ENCODE results near the gene NFATC1. TPM values are rescaled to one million over a fixed set of nuclear protein-coding genes. Genes with fewer than 3 reads are reported as not detected.

The NFATC1 gene
- total RNA-seq, 1 donor from 2014 or later: 16.1 TPM

DNA sequence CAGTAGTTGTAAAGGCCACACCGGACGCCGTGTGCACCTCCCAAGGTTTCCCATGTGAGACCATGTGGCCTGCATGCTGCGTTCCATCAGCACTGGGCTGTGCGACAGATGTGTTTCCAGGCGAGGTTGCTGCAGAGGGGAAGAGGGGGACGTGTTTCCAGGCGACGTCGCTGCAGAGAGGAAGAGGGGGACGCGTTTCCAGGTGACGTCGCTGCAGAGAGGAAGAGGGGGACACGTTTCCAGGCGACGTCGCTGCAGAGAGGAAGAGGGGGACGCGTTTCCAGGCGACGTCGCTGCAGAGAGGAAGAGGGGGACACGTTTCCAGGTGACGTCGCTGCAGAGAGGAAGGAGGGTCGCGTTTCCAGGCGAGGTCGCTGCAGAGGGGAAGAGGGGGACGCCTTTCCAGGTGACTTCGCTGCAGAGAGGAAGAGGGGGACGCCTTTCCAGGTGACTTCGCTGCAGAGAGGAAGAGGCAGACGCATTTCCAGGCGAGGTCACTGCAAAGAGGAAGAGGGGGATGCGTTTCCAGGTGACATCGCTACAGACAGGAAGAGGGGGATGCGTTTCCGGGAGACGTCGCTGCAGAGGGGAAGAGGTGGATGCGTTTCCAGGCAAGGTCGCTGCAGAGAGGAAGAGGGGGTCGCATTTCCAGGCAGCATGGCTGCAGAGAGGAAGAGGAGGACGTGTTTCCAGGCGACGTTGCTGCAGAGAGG is 24.5 kb downstream of the NFATC1 start:
- DNase-seq (ENCODE audit: extremely low read depth, low read depth, low spot score): no peak

DNA sequence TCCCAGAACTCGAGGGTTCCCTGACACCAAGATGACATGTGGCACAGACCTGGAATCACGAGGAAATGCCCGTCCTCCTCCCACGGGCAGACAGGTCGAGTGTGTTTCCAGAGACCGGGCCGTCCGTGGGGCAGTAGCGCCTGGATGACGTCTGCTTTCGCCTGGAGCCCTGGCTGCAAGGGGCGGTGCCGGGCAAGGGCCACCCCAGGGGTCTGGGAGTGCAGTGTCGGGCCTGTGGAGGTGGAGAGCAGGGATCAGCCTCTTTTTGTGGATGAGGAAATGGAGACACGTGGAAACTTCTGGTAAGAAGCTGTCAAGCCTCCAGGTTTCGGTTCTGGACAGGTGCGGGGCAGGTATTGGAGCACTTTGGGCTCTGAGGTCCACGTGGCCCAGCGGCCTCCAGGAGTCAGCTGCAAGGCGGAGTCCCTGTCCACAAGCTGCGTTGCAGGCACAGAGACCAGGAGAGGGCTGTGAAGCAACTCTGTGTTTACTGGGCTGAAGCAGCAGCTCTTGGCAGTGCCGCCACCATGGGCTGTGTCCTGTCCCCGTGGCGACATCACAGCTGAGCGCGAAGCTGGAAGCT is 25.6 kb downstream of the NFATC1 start:
- no peak for DNase-seq (ENCODE audit: extremely low read depth, low read depth, low spot score)

DNA sequence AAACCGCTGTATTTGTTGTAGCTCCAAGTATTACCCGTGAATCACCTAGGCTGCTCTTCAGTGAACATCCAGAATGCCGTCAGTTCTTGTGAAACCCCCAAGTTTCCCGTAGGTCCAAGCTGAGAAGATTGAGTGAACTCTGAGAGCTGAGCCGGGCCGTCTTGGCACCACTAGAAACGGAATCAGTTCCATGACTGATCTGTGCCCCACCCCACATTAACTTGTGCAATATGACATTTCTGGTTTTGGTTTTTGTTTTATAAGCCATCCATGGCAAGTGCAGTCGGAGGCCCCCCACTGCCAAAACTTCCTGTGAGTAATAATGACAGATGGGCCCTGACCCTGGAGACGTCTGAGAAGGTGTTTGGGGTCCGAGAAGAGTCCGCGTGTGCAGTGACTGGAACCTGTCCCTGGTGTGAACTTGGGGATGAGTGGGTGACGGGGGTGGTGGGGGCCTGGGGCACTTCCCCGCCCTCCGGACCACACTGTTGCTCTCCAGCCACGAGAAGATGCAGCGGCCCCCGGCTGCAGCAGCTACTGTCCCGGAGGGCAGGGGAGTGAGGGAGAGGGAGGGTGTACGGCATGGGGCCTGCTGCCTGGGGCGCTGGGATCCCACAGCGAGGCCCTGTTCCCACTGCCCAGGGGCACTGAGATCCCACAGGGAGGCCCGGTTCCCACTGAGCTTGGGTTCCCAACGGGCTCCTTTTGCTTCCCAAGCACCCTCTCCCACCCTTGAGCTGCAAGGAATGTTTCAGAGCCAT is 26.5 kb downstream of the NFATC1 start:
- DNase-seq (ENCODE audit: extremely low read depth, low read depth, low spot score): no peak

DNA sequence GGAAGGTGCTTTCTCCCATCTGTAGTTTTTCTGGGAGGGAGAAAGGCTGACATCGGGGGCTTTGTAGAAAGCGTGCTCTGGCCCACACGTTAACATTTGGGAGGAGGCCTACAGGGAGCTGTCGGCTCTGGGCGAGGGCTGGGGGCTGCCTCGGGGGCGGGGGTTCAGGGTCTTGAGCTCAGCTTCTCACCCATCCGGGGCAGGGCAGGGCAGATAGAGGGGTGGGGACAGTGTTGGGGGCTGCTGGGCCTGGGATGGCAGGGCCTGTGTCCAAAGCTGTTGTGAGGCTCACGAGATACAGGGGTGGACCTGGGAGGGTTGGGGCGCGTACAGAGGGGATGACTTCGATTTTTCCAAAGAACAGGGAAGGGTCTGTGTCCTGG is 27.0 kb downstream of the NFATC1 start:
- no peak for DNase-seq (ENCODE audit: extremely low read depth, low read depth, low spot score)

DNA sequence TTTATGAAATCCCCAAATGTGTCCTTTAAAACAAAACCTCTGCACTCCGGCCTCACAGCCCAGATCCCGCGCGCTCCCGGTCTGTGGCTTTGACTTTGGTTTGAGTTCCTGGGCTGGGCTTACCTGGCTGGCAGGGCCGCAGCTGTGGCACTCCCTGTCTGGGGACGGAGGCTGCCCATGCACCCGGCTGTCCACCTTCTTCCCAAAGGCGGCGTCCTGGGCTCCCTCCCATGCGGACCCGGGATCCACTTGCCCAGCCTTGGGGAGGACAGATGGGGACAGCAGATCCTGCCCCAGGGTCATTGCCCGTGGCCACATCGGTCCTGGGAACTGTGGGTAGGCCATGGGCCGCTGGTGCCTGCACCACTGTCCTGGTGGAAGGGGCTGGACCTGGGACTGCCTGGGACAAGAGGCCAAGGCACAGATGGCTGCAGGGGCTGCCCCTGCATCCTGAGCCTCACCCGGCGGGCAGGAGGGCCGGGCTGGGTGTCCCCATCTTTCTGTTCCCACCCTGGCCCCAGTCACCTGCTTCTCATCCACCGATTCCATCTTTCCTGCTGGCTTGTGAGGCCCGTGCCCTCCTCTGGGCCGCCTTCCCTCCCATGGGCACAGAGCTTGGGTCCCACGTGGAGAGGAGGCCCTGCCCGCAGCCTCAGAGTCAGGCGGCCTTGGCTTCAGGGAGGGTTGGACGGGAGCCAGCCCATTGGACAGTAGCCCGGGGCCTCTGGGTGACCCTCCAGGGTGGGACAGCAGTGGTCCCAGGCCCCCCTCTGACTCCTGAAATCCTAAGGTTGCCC is 27.7 kb downstream of the NFATC1 start:
- DNase-seq (ENCODE audit: extremely low read depth, low read depth, low spot score): no peak

DNA sequence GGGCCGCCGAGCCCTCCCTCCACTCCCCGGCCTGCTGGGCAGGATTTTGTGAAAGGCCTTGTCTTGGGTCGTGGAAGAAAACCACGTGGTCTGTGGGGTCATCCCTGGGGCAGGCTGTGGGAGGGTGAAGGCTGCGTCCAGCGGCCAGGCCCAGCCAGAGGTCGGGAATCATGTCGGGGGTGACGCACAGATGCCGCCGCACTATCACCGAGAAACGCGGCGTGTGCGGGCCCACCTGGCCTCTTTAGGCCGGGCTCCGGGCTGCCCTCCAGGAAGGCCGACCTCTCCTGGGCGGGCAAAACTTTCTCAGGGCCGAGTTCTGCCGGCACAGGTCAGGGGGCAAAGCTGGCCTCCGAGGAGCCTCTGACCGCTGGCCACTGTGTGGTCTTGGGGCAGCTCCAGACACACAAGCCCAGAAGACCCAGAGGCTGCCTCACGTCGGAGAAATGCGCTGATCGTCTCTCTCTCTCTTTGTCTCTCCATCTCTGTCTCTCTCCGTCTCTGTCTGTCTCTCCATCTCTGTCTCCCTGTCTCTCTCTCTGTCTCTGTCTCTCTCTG is 28.4 kb downstream of the NFATC1 start:
- DNase-seq (ENCODE audit: extremely low read depth, low read depth, low spot score): no peak

DNA sequence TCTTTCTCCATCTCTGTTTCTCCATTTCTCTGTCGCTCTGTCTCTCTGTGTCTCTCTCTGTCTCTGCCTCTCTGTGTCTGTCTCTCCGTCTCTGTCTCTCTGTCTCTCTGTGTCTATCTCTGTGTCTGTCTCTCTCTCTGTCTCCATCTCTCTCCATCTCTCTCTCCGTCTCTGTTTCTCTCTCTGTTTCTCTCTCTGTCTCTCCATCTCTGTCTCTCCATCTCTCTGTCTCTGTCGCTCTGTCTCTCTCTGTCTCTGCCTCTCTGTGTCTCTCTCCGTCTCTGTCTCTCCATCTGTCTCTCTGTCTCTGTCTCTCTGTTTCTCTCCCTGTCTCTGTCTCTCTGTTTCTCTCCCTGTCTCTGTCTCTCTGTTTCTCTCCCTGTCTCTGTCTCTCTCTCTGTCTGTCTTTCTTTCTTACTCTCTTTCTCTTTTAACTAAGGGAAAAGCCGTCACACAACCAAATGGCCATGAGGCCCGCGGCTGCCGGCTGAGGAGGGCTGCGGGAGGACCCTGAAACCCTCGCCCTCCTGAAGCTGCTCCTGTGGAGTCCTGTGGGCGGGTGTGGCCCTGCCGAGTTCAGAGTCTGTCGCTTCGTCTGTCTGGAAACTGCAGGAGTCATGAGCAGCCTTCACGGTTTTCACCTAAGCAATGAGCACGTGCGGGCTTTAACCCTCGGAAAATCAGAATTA is 29.3 kb downstream of the NFATC1 start:
- DNase-seq (ENCODE audit: extremely low read depth, low read depth, low spot score): no peak

DNA sequence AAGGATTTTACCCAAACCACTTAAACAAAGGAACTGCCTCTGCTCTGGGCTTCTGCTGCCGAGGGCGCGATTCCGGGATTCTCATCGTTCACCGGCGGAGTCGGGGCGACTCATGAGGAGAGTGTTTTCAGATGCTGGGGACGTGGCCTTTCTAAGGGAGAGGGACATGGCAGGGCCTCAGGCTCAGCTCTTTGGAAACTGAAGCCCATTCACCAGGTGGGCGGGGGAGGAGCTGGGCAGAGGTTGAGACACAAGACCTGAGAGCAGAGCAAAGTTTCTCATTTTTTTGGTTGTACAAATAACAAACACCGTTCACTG is 29.8 kb downstream of the NFATC1 start:
- DNase-seq (ENCODE audit: extremely low read depth, low read depth, low spot score): no peak

DNA sequence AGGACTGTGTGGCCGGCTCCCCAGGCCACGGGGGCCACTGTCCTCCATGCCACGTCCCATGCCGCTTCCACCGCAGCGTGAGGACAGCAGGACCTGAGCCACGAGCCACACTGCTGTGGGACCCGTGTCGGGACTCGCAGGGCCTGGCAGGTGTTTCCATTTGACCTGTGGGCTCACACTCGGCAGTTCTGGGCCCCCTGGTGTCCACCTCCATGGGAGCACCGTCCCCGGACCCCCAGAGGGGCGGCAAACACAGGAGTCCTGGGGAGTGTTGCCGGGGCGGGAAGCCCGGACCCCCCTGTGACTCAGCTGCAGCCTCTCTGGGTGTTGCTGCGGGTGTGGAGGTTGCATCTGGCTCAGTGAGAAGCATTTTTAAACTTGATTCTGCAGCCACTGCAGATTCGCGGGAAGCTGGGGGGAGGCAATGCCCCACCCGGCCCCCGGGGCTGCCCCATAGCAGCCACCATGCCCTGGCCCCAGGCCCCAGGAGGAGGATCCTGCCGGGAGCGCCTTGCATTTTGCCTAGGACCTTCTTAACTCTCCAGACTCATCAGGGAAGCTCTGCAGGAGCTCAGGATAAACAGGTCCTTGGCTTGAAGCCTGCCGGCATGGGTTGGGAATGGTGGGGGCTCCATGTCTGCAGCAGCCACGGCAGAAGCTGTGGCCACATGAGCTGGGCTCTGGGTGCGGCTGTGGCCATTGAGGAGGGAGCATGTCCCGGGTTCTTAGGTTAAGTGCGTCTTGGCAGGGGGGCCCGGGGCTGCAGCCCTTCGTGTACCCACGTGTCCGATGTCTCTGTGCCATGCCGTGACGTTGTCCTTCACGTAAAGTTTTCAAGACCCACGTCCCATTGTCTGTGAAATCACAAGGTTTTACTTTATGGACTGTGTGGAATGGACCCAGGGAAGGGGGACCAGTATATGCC is 30.9 kb downstream of the NFATC1 start:
- DNase-seq (ENCODE audit: extremely low read depth, low read depth, low spot score): no peak

DNA sequence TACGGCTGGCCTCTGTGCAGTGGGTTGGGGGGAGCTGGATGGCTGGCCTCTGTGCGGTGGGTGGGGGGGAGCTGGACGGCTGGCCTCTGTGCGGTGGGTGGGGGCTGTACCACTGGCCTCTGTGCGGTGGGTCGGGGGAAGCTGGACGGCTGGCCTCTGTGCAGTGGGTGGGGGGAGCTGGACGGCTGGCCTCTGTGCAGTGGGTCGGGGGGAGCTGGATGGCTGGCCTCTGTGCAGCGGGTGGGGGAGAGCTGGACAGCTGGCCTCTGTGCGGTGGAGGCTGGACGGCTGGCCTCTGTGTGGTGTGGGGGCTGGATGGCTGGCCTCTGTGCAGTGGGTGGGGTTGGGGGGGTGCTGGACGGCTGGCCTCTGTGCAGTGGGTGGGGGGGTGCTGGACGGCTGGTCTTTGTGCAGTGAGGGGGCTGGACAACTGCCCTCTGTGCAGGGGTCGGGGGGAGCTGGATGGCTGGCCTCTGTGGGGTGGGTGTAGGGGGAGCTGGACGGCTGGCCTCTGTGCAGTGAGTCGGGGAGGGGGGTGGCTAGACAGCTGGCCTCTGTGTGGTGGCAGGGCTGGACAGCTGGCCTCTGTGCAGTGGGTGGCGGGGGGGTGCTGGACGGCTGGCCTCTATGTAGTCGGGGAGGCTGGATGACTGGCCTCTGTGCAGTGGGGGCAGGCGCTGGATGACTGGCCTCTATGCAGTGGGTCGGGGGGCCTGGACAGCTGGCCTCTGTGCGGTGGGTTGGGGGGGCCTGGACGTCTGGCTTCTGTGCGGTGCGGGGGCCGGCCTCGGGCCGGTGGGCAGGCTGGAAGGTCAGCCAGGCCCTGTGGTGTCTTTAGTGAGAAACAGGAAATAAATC is 31.9 kb downstream of the NFATC1 start:
- no peak for DNase-seq (ENCODE audit: extremely low read depth, low read depth, low spot score)

DNA sequence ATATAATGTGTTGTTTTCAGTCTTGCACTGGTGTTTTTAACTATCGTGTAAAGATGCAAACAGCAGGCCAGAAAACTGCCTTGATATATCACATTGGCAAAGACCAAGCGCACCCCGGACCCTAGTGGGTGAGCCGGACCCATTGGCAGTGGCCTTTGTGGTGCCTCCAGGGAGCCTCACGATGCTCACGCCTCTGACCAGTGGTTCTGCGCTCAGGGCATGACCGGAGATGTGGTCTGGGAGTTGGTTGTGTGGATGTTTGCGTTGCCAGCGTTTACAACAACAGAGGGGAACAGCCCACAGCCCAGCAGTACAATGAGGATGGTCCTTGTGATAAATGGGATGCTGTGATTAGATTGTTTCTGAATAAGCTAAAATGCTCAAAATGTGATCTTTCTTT is 32.6 kb downstream of the NFATC1 start:
- DNase-seq (ENCODE audit: extremely low read depth, low read depth, low spot score): no peak

DNA sequence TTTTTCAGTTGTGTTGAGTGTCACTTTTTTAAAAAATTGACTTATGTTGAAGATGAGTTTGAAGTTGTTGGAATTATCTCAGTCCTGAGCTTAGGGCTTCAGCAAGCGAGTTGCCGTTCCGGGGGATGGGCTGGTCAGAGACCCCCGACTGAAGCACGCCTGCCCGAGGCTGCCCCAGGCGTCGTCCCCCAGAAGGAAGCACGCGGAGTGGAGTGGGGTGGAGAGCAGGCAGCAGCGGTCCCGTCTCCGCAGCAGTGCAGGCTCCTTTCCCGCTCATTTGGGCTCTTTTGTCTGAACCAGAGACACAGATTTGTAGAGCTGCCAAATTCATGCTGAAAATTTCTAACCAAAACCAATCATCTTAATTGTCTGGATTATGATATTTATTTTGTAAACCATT is 33.7 kb downstream of the NFATC1 start:
- DNase-seq (ENCODE audit: extremely low read depth, low read depth, low spot score): no peak

DNA sequence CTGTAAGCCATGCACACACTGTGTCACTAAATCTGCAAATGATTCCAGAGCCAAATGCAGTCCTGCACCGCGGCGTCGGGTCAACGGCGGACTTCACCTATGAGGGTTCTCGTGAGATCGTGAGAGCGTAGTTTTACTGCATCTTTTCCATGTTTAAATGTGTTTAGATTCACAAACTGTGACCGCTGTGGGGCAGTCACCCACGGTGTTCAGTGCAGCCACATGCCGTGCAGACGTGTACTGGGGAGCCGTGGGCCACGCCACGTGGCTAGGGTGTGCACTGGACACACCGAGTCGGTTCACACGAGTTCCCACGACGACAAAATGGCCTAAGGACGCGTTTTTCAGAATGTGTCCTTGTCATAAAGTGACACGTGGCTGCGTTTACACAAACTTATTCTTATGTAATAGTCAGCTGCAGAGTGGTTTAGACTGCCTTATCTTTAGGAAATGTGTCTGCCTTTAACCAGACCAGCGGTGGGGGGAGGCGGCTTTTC is 34.1 kb downstream of the NFATC1 start:
- no peak for DNase-seq (ENCODE audit: extremely low read depth, low read depth, low spot score)

DNA sequence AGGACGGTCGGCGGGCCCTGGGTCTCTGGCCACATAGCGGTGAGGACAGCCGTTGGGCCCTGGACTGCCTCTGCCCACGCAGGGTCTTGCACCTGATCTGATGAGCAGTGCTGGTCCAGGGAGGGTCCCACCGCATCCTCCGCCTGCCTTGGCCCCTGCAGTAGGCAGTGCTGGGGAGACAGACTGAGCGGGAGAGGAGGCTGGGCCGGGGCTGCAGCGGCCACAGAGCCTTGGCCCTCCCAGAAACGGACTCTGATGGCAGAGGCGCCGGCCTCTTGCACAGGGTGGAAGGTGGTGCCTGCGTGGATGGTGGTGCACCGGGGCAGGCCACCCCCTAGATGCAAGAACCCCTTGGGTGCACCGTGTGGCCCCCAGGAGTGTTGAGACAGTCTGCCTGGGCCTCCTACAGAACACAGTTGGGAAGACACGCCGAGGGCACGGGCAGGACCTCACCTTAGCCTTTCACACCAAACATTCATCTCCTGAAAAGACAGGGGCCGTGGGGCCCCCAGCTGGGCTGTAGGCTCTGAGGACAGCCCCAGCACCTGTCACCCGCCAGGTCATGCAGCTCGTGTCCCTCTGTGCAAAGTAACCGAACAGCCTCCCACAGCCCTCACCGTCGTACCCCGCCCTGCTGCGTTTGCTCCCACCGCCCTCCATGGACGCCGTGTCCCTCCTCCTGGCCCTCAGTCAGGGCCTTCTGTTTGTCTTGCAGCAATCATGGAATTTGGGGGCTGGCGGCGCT is 36.8 kb downstream of the NFATC1 start:
- no peak for DNase-seq (ENCODE audit: extremely low read depth, low read depth, low spot score)

DNA sequence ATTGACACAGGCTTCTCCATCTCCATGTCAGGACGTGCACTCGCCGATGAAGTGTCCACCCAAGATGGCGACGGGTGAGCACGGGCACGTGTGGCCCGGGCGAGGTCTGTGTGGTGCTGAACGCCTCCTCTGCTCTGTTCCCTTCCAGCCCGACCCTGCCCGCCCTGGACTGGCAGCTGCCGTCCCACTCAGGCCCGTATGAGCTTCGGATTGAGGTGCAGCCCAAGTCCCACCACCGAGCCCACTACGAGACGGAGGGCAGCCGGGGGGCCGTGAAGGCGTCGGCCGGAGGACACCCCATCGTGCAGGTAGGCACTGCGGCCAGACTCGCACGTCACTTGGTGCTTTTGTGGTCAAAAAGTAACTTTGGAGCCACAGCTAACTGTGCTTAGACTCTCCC is 37.7 kb downstream of the NFATC1 start:
- DNase-seq (ENCODE audit: extremely low read depth, low read depth, low spot score): no peak

DNA sequence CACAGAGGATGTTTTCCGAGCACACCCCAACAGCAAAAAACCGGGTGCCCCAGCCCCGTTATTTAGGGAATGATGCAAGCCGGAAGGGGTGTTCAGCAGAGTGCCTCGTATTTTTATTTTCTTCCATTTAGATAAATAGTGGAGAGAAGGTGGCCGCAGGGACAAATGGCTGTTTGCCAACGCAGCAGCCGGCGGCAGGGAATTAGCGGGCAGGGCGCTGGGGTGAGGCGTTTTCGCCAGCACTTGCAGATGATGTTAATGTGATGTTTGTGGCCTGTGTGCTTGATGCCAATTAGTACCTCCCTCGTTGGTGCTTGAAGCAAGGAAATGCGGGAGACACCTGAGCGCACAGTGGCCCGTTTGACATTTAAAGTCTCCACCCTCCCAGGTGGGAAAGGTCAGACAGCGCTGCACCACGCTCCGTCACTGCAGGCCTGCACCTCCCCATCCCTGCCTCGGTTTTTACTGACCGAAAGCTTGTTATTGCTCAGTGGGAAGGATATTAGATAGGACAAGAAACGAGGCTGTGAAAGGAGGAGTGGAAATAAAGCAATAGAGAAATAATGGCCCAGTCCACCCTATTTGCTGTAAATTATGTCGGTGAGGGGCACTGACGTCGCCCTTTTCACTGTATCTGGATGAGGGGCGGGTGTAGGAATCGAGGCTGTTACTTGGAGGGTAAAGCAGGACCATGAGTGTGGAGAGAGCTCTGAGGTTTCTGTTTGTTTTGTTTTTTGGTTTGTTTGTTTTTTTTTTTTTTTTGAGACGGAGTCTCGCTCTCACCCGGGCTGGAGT is 39.1 kb downstream of the NFATC1 start:
- DNase-seq (ENCODE audit: extremely low read depth, low read depth, low spot score): no peak
